ENCODE results near the gene PCSK7. TPM values are rescaled to one million over a fixed set of nuclear protein-coding genes. Genes with fewer than 3 reads are reported as not detected.
"Not testable (repeated sequence)": the region's sequence is repeated elsewhere in the genome, so short reads cannot be mapped to it uniquely, and the experiment has no call there.

Gene PCSK7
- total RNA-seq, 4 donors from 2014 or later: 28.7 to 53.3 (median 45.0) TPM

- 76 to 80% methylated on average over 4 of the region's 4 CpGs for WGBS, 2 donors
- no peaks in the 10 kb centered on the region for H3K9me3 ChIP-seq
- intact Hi-C loops (cut with DNase I): no loop called here
These were observed 39.3 kb upstream of the PCSK7 start for GRCh38 chr11:117271208-117271607.

GRCh38 chr11:117269856-117270255 lies 38.0 kb upstream of the PCSK7 start:
- H3K9me3 ChIP-seq: no peaks in the 10 kb centered on the region
- 85 to 96% methylated on average over 2 of the region's 2 CpGs for WGBS, 2 donors
- no peaks in the 10 kb centered on the region for H3K27me3 ChIP-seq
- TF ChIP-seq POLR2A (IDR thresholded peaks at IDR 0.05): no peak
- intact Hi-C loops (cut with DNase I): no loop called here
- H3K36me3 ChIP-seq: peaks cover 0 to 57% (median 0%) of the 10 kb centered on the region in 3 donors
- no peaks in the 10 kb centered on the region for H3K4me1 ChIP-seq
- no peak overlapping the region for H3K4me3 ChIP-seq
- H3K27ac ChIP-seq: no peak overlapping the region
- DNase-seq: no peak

More at GRCh38 chr11:117271208-117271607, 39.3 kb upstream of the PCSK7 start:
- Histone ChIP-seq H3K27me3 (no peaks in the 10 kb centered on the region), H3K27ac (no peak overlapping the region), H3K4me1 (no peaks in the 10 kb centered on the region), H3K4me3 (no peak overlapping the region), H3K36me3 (peaks cover 0 to 52% (median 0%) of the 10 kb centered on the region in 3 donors)
- TF ChIP-seq CTCF (IDR thresholded peaks at IDR 0.05) (no peak), POLR2A (IDR thresholded peaks at IDR 0.05) (no peak)
- no peak for DNase-seq

DNA sequence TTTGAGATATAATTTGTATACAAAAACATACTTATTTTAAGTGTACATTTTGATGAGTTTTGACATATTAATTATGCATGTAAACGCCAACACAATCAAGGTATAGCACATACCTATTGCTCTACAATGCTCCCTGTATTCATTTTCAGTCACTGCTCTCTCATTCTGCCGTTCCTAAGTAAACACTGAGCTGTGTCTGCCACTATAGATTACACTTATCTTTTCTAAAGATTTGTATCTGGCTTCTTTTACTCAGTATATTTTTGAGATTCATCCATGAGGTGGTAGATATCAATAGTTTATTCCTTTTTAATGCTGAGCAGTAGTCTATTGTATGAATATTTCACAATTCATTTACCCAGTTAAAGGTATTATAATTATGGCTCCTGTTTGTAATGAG lies 33.9 kb upstream of the PCSK7 start:
- 93 to 100% methylated on average over 2 of the region's 2 CpGs for WGBS, 2 donors
- DNase-seq: no peak

DNA sequence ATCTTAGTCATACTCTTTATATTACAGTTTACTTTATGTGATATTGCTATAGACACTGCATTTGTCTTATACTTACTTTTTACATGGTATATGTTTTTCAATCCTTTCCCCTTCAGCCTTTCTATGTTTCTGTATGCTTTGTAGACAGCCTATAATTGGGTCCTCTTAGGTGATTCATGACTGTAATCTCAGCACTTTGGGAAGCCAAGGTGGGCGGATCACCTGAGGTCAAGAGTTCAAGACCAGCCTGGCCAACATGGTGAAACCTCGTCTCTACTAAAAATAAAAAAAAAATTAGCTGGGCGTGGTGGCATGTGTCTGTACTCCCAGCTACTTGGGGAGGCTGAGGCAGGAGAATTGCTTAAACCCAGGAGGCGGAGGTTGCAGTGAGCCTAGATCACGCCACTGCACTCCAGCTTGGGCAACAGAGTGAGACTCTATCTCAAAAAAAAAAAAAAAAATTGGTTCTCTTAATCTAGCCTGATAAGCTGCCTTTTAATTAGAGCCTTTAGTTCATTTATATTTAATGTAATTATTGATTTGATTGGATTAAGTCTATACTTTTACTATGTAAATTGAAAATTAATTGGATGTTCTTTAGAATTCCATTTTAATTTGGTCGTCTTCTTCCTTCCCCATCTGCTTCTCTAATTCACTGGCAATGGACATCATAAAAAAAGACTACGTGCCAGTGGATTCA lies 32.9 kb upstream of the PCSK7 start:
- intact Hi-C loops (cut with DNase I); H3K4me3 ChIP-seq; H3K27me3 ChIP-seq; DNase-seq; H3K4me1 ChIP-seq; H3K27ac ChIP-seq; H3K9me3 ChIP-seq: not testable (repeated sequence)
- 93 to 96% methylated on average over 7 of the region's 7 CpGs for WGBS, 2 donors
- peaks cover 0 to 72% (median 0%) of the 10 kb centered on the region in 3 donors for H3K36me3 ChIP-seq

More for the DNA sequence above, 33.9 kb upstream of the PCSK7 start:
- intact Hi-C loops (cut with DNase I): no loop called here
- no peak overlapping the region for H3K27ac ChIP-seq
- no peak overlapping the region for H3K4me3 ChIP-seq
- H3K4me1 ChIP-seq: no peaks in the 10 kb centered on the region
- no peak for TF ChIP-seq POLR2A (IDR thresholded peaks at IDR 0.05)
- no peak for TF ChIP-seq CTCF (IDR thresholded peaks at IDR 0.05)
- H3K27me3 ChIP-seq: no peaks in the 10 kb centered on the region
- peaks cover 0 to 69% (median 0%) of the 10 kb centered on the region in 3 donors for H3K36me3 ChIP-seq
- H3K9me3 ChIP-seq: no peaks in the 10 kb centered on the region

DNA sequence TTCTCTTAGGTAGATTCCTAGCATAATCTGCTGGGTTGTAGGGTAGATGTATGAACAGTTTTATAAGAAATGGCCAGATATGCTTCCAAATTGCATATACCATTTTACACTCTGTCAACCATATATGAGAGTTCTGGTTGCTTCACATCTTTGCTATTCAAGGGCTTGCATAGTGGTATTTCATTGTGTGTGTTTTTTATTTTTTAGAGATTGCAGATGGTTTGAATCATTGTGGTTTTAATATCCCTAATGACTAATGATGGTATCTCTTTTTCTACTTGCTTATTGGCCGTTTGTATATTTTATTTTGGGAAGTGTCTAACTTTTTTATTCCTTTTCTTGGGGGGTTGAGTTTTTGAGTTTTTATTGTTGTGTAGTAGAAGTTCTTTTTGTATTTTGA lies 27.5 kb upstream of the PCSK7 start:
- Histone ChIP-seq H3K4me1 (peaks cover 0 to 17% (median 5%) of the 10 kb centered on the region in 3 donors), H3K36me3 (peaks cover 0 to 53% (median 3%) of the 10 kb centered on the region in 3 donors), H3K27me3 (no peaks in the 10 kb centered on the region), H3K9me3 (no peaks in the 10 kb centered on the region), H3K4me3 (no peak overlapping the region), H3K27ac (no peak overlapping the region)
- DNase-seq: no peak
- intact Hi-C loops (cut with DNase I): no loop called here
- TF ChIP-seq CTCF (IDR thresholded peaks at IDR 0.05) (no peak), POLR2A (IDR thresholded peaks at IDR 0.05) (no peak)
- 17 to 46% methylated on average over 1 of the region's 1 CpG for WGBS, 2 donors

DNA sequence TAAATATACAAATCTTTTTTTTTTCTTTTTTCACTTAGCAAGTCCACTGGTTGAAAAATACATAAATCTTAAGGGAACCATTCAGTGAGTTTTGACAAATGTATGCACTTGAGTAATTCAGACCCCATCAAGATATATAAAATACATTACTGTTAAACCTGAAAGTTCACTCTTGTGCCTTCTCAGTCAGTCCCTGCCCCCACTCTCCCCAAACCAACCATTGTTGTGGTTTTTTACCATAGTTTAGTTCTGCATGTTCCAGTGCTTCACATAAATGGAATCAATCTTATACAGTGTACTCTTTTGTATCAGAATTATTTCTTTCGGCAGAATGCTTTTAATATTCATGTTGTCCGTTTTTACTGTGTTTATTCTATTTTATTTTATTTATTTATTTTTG lies 26.7 kb upstream of the PCSK7 start:
- TF ChIP-seq POLR2A (IDR thresholded peaks at IDR 0.05) (no peak), CTCF (IDR thresholded peaks at IDR 0.05) (no peak)
- no peak for DNase-seq
- 50 to 79% methylated on average over 2 of the region's 2 CpGs for WGBS, 2 donors
- H3K36me3 ChIP-seq: peaks cover 0 to 53% (median 3%) of the 10 kb centered on the region in 3 donors
- no peak overlapping the region for H3K27ac ChIP-seq
- no peaks in the 10 kb centered on the region for H3K9me3 ChIP-seq
- intact Hi-C loops (cut with DNase I): no loop called here
- H3K4me1 ChIP-seq: peaks cover 0 to 17% (median 5%) of the 10 kb centered on the region in 3 donors
- no peak overlapping the region for H3K4me3 ChIP-seq
- H3K27me3 ChIP-seq: no peaks in the 10 kb centered on the region
